Kidney tubule cell (primary cell): Measurements from ENCODE around the gene ZBED2.
"Not testable (repeated sequence)": the region's sequence is repeated elsewhere in the genome, so short reads cannot be mapped to it uniquely, and the experiment has no call there.

Experiments
- DNase-seq: peaks from one replicate; pipeline ENCODE4 v3.0.0-alpha.2; 2018; ENCODE audit warnings: low spot score

The ZBED2 gene

DNA sequence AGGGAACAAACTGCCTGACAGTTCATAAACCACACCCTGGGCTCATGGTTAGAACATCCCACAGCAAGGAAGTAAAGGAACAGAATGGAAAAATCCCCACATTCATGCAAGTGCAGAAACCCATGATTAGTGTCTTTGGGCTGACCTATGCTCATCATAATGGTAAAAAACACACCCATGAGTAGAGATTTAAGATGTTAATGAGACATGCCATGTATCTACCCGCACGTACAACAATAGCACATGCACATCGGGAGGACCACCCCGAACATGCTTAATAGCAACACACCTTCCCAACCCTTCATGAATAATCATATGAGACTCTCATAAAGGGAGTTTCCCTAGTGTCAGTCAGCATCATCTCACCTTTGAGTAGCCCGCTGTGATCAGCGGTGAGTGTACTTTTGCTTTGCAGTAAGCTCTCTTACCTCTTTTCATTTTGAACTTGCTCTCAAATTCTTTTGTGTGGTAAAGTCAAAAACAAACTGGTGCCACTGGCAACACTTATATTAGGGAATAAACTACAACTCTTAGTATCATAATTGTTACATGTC is 23.2 kb downstream of the ZBED2 start:
- DNase-seq = no peak

DNA sequence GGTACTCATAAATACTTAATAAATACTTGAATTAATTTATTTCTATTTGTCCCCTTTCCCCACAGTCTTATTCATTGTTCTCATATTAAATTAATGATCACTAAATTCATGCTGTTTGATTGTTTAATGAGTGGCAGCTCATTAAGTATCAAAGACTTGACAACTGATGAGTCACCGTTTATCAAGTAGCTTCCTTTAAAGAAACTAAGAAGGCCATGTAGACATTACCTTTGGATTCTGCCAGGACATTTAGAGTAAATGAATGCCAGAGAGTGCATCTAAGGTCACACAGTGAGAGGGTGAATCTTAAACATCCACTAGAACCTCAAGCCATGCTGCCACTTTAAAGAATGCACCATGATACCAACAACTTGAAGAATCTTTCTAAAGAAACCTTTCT is 23.9 kb downstream of the ZBED2 start:
- peak; percentile 15 for DNase-seq

DNA sequence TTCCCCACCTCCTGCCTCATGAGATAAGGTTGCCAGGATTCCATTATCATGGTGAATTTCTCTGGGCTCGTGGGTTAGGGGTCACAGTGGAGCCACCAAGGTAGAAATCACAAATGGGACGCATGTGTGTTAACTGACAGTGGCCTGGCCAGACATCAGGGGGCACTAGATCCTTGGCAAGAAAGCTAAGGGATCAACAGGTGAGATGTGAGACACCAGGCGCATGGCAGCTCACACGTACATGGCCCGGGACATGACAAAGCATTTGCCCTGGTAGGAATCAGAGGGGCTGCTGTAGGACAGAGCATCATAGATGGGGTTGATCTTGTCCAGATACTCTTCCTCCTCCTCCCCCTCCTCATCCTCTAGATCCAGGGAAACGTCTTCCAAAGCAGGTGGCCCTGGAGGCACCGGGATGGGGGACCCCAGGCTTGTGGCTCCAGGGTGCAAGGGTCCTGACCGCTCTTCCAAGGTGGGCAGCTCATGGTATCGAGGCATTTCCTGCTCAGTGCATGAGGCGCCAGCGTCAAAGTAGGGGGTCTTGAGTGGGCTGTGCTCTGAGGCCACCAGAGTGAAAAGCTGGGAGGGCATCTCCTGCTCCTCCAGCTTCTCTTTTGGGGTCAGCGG is 24.6 kb downstream of the ZBED2 start:
- no peak for DNase-seq

DNA sequence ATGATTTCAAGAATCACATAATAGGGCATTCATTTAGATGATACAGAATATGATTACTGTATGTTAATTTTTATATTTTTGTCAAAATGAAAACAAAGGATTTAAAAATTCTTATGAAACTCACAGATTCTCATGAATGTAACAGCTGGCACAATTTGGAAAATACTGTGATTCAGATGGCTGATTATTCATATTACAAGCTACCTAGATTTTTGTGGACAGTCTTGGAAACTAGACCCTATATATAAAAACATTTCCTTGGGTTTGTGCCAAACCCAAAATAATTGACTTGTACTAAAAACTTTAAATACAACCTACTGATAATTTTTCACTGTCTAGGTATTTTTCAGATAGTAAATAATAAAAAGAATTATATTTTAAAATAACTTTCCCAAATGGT is 26.2 kb downstream of the ZBED2 start:
- DNase-seq = no peak

DNA sequence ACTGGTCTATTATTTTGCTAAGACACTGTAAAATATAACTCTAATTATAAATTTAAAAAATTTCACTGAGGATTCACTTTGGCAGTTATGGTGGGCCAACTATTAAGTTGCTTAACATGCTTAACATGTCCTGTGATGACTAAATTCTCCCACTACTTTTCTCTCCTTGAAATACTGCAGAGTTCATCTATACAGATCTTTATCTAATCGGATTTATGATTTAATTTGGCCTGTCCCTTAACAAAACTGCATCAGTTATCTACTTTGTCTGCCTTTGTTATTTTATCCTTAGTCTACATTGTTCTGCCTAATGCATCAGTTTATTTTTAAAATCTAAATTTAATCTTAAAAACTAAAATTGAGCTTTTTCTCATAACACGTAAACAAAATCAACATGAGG is 26.8 kb downstream of the ZBED2 start:
- DNase-seq = no peak

DNA sequence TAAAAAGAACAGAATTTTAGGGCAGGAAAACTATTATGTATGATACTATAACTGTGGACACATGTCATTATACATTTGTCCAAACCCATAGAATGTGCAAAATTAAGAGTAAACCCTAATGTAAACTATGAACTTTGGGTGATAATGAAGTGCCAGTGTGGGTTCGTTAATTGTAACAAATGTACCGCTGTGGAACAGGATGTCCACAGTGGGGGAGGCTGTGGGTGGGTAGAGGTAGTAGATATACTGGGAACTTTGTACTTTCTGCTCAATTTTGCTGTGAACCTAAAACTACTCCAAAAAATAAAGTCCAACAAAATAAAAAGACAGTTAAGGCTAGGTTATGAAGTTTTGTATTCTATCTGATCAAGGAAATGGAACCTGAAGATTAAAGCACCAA is 28.3 kb downstream of the ZBED2 start:
- no peak for DNase-seq

DNA sequence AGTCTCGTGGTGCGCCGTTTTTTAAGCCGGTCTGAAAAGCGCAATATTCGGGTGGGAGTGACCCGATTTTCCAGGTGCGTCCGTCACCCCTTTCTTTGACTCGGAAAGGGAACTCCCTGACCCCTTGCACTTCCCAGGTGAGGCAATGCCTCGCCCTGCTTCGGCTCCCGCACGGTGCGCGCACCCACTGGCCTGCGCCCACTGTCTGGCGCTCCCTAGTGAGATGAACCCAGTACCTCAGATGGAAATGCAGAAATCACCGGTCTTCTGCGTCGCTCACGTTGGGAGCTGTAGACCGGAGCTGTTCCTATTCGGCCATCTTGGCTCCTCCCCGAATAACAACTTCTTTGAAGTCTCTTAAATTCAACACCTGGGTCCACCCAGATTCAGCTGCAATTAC is 33.2 kb downstream of the ZBED2 start:
- DNase-seq = not testable (repeated sequence)

DNA sequence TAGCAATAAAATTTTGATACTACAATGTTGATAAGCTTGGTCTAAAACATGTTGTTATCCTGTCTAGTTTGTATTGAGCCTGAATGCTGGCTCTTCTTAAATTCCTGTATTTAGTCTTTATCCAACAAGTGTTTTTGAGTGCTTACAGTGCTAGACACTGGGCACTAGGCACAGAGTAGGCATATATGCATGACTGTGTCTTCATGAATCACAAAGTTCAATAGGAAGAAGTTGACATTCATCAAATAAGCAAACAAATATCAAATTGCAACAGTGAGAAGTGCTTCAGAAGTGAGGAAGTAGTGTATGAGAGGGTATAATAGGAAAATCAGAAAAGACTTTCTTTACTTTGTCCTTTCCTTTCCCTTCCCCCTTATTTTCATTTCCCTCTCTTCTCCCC is 46.4 kb downstream of the ZBED2 start:
- no peak for DNase-seq

DNA sequence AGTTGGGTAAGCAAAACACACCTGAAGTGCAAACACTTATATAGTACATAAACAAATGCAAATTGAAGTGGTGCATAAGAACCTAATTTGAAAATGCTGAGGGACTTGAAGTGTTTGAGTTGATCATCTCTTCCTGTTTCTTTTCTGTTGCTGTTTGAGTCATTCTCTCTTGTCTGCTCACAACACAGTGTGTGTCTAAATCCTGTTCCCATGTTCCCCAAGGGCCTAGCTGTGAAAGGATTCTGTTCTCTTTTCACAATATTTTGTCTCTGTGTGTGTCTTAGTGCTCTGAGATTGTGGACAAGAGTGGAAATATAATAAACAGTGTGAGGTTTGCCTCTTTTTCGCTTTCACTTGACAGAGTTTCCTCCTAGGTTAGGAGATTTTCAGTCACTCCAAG is 47.1 kb downstream of the ZBED2 start:
- no peak for DNase-seq

DNA sequence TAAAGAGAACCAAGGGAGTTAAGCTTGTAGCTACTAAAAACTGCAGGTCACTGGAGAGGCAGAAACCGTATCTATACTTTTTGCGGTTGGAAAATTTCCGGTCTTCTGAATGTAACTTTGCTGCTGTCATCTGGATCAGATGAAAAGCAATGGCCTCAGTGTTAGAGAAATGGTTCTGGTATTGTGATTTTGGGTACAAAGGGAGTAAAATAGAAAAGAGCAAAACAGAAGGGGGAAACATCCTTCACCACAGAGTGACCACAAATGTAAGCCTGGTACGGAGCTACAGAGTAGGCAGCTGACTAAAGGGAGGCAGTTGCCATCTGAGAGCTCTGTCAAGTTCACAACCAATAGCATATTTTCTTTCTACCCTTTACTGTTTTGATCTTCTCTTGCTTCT is 47.5 kb downstream of the ZBED2 start:
- DNase-seq = no peak

DNA sequence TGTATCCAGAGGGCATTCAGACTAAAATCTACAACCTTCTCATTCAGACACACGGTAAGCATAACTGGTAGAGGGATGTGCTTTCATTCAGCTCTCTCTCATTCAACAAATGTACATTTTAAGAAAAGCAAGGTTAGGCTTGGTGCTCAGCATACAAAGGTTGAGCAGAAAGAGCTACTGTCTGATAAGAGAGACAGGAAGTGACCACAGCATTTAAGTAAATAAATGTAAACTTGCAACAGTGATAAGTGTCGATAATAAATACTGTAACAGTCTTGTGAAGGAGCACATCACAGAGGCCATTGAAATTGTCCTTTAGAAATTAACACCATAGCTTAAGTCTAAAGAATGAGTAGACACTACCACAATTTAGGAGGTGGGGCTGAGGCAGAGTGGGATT is 49.8 kb downstream of the ZBED2 start:
- DNase-seq = no peak
